Liver (tissue), 9 donors: ENCODE data around the gene XPNPEP1. TPM values are rescaled to one million over a fixed set of nuclear protein-coding genes. Genes with fewer than 3 reads are reported as not detected.

Source experiments
- DNase-seq: peaks from one replicate; pipeline ENCODE4 v3.0.0-alpha.2; 2017; ENCODE audit warnings: low spot score
- H3K27ac ChIP-seq, 2 donors: one replicate each; pipeline ENCODE4 v1.7.0; 2013; ENCODE audit warnings: inconsistent platforms in 2 of 2, low read length in 2 of 2, control low read depth in 1 of 2, low read depth in 1 of 2, mild to moderate bottlenecking in 1 of 2
- H3K27me3 ChIP-seq, 4 donors: one replicate each; pipeline versions ENCODE4 v1.6.1 to v1.7.0; 2013; ENCODE audit warnings: low read length in 3 of 4, inconsistent platforms in 1 of 4, mild to moderate bottlenecking in 1 of 4, moderate library complexity in 1 of 4; ENCODE audit not compliant: control insufficient read depth in 4 of 4, insufficient read depth in 4 of 4
- H3K36me3 ChIP-seq, 4 donors: one replicate each; pipeline versions ENCODE4 v1.6.1 to v1.7.0; 2013; ENCODE audit warnings: low read length in 3 of 4, mild to moderate bottlenecking in 3 of 4, low read depth in 1 of 4, moderate library complexity in 1 of 4; ENCODE audit not compliant: control insufficient read depth in 4 of 4, insufficient read depth in 3 of 4
- H3K4me1 ChIP-seq, 4 donors: one replicate each; pipeline versions ENCODE4 v1.6.1 to v1.7.0; 2013; ENCODE audit warnings: low read length in 3 of 4, mild to moderate bottlenecking in 3 of 4, moderate library complexity in 1 of 4; ENCODE audit not compliant: control insufficient read depth in 4 of 4, insufficient read depth in 4 of 4
- H3K4me3 ChIP-seq, 3 donors: one replicate each; pipeline versions ENCODE4 v1.6.1 to v1.7.0; 2013; ENCODE audit warnings: low read length in 3 of 3, control low read depth in 1 of 3, low read depth in 1 of 3, mild to moderate bottlenecking in 1 of 3
- H3K9ac ChIP-seq, 2 donors: one replicate each; pipeline ENCODE4 v1.7.0; 2013; ENCODE audit warnings: low read length in 2 of 2, mild to moderate bottlenecking in 2 of 2, moderate library complexity in 2 of 2, control low read depth in 1 of 2, low read depth in 1 of 2
- H3K9me3 ChIP-seq, 4 donors: one replicate each; pipeline versions ENCODE4 v1.6.1 to v1.7.0; 2013; ENCODE audit warnings: low read length in 3 of 4; ENCODE audit not compliant: control insufficient read depth in 4 of 4
- ATF3 ChIP-seq: IDR thresholded peaks from 2 replicates; pipeline ENCODE4 v1.6.1; 2016; ENCODE audit warnings: antibody characterized with exemption
- CTCF ChIP-seq: fragments of 150-350 bp; IDR thresholded peaks from 2 replicates; pipeline ENCODE4 v1.5.1; 2017; ENCODE audit warnings: improper control_type of control experiment, low read depth, low read length; ENCODE audit not compliant: missing input control
- FOXA1 ChIP-seq: IDR thresholded peaks from 2 replicates; pipeline ENCODE4 v1.6.1; 2016; ENCODE audit warnings: antibody characterized with exemption
- FOXA2 ChIP-seq: IDR thresholded peaks from 2 replicates; pipeline ENCODE4 v1.6.1; 2016; ENCODE audit warnings: antibody characterized with exemption
- JUND ChIP-seq, 2 donors: IDR thresholded peaks; 2 replicates each; pipeline ENCODE4 v1.6.1; 2016; ENCODE audit warnings: antibody characterized with exemption in 2 of 2
- MAX ChIP-seq: IDR thresholded peaks from 2 replicates; pipeline ENCODE4 v1.6.1; 2016; ENCODE audit warnings: antibody characterized with exemption
- NR2F2 ChIP-seq: IDR thresholded peaks from 2 replicates; pipeline ENCODE4 v1.6.1; 2016; ENCODE audit warnings: antibody characterized with exemption
- RAD21 ChIP-seq, 2 donors: IDR thresholded peaks; 2 replicates each; pipeline ENCODE4 v1.6.1; 2016; ENCODE audit warnings: antibody characterized with exemption in 2 of 2, mild to moderate bottlenecking in 2 of 2
- REST ChIP-seq: IDR thresholded peaks from 2 replicates; pipeline ENCODE4 v1.6.1; 2016; ENCODE audit warnings: antibody characterized with exemption, mild to moderate bottlenecking
- RXRA ChIP-seq, 2 donors: IDR thresholded peaks; 2 replicates each; pipeline ENCODE4 v1.6.1; 2017 to 2018; ENCODE audit warnings: antibody characterized with exemption in 2 of 2, mild to moderate bottlenecking in 1 of 2
- SP1 ChIP-seq: IDR thresholded peaks from 2 replicates; pipeline ENCODE4 v1.6.1; 2018; ENCODE audit warnings: antibody characterized with exemption, mild to moderate bottlenecking
- TAF1 ChIP-seq: conservative IDR thresholded peaks from 2 replicates; pipeline ENCODE4 v1.6.1; 2016; ENCODE audit warnings: antibody characterized with exemption, mild to moderate bottlenecking
- YY1 ChIP-seq: IDR thresholded peaks from 2 replicates; pipeline ENCODE4 v1.6.1; 2016; ENCODE audit warnings: antibody characterized with exemption, mild to moderate bottlenecking
- WGBS: extraction: QIAGEN DNeasy Blood & Tissue Kit; methylation state at CpG from one replicate; pipeline ENCODE4 v1.1.7; 2013; 5-methylcytosine and 5-hydroxymethylcytosine counted together
- polyA plus RNA-seq, 2 donors: library from polyadenylated mRNA; stranded (reverse) in 1 of 2; unstranded in 1 of 2; fragments of 200-250 nt in 1 of 2; fragments of >200 nt in 1 of 2; fragmentation: Nextera tagmentation in 1 of 2; extraction: Ambion mirVana in 1 of 2; gene quantifications; one replicate each; pipeline versions ENCODE4 v1.2.1 to v1.2.3, GENCODE V29; 2013 to 2015
- total RNA-seq, 2 donors: library from RNA; depleted of rRNA; stranded (reverse); fragments of >200 nt; gene quantifications; one replicate each; pipeline ENCODE4 v1.2.3, GENCODE V29; 2014
- donor health status: healthy.
- donor health status: healthy.
- donor health status: healthy.
- donor health status: healthy.
- donor health status: healthy.

Gene XPNPEP1
- total and polyA plus RNA-seq, 4 donors = 9.1 to 38.1 (median 27.3) TPM

GRCh38 chr10:109838592-109839244, 84.6 kb downstream of the XPNPEP1 start:
- WGBS = 91% methylated on average over 7 of the region's 7 CpGs
- no peaks in the 10 kb centered on the region for H3K9me3 ChIP-seq
- no peaks in the 10 kb centered on the region for H3K4me1 ChIP-seq
- H3K36me3 ChIP-seq = no peaks in the 10 kb centered on the region
- no peak overlapping the region for H3K27ac ChIP-seq
- H3K27me3 ChIP-seq = peaks cover 0 to 9% (median 0%) of the 10 kb centered on the region in 4 donors
- TF ChIP-seq CTCF (no peak), NR2F2 (no peak), MAX (no peak), ATF3 (no peak), FOXA2 (no peak), REST (no peak), SP1 (no peak), YY1 (no peak)
- DNase-seq = no peak
- no peak overlapping the region for H3K9ac ChIP-seq
- H3K4me3 ChIP-seq = no peak overlapping the region

- Histone ChIP-seq H3K4me3 (no peak overlapping the region), H3K27ac (no peak overlapping the region), H3K36me3 (no peaks in the 10 kb centered on the region), H3K27me3 (peaks cover 0 to 11% (median 0%) of the 10 kb centered on the region in 4 donors), H3K9ac (no peak overlapping the region), H3K9me3 (no peaks in the 10 kb centered on the region), H3K4me1 (no peaks in the 10 kb centered on the region)
- DNase-seq = no peak
- no peak for TF ChIP-seq NR2F2
- 68% methylated on average over 4 of the region's 4 CpGs for WGBS
Observed at GRCh38 chr10:109837384-109837783, 85.9 kb downstream of the XPNPEP1 start.

- no peak for DNase-seq
- Histone ChIP-seq H3K27me3 (peaks cover 0 to 8% (median 0%) of the 10 kb centered on the region in 4 donors), H3K9ac (no peak overlapping the region), H3K27ac (no peak overlapping the region), H3K4me1 (no peaks in the 10 kb centered on the region), H3K36me3 (no peaks in the 10 kb centered on the region), H3K9me3 (peaks cover 0 to 3% (median 0%) of the 10 kb centered on the region in 4 donors), H3K4me3 (no peak overlapping the region)
- WGBS = 79% methylated on average over 1 of the region's 1 CpG
- TF ChIP-seq RAD21 (IDR thresholded peaks at IDR 0.05) = no peak
- TF ChIP-seq RXRA (IDR thresholded peaks at IDR 0.05) = no peak
- TF ChIP-seq TAF1 = no peak
- no peak for TF ChIP-seq MAX
- no peak for TF ChIP-seq NR2F2
- TF ChIP-seq YY1 = no peak
- no peak for TF ChIP-seq ATF3
- no peak for TF ChIP-seq CTCF
- no peak for TF ChIP-seq JUND (IDR thresholded peaks at IDR 0.05)
- TF ChIP-seq REST = no peak
- TF ChIP-seq FOXA1 = no peak
- no peak for TF ChIP-seq SP1
Observed at GRCh38 chr10:109835257-109835656, 88.1 kb downstream of the XPNPEP1 start.
